Adipose tissue (tissue), 3 donors: Measurements from ENCODE around the gene CTU1. TPM values are rescaled to one million over a fixed set of nuclear protein-coding genes. Genes with fewer than 3 reads are reported as not detected.
"Not testable (repeated sequence)": the region's sequence is repeated elsewhere in the genome, so short reads cannot be mapped to it uniquely, and the experiment has no call there.

Experiments
- H3K27ac ChIP-seq: one replicate; pipeline ENCODE4 v1.5.1; 2013; ENCODE audit warnings: low read depth, low read length
- WGBS, 3 donors: extraction: QIAGEN DNeasy Blood & Tissue Kit; methylation state at CpG; one replicate each; pipeline ENCODE4 v1.1.7; 2013; 5-methylcytosine and 5-hydroxymethylcytosine counted together
- polyA plus RNA-seq, 3 donors: library from polyadenylated mRNA; stranded (reverse); fragments of 200-250 nt; gene quantifications; one replicate each; pipeline ENCODE4 v1.2.3, GENCODE V29; 2013
- donor health status: healthy with polysubstance abuse.
- donor health status: Bipolar disorder and iron deficiency.
- donor health status: healthy.

Gene CTU1
- polyA plus RNA-seq = 1 to 10 TPM; 1.2 to 4.9 (median 3.2) TPM

- 1% methylated on average over 43 of the region's 43 CpGs for WGBS, 3 donors
- H3K27ac ChIP-seq = no peak within 1 kb of the TSS
These were observed at the start of gene CTU1 for GRCh38 chr19:51108066-51108804. CTU1 (minus strand) TSS chr19:51108409; CDS start chr19:51104569, 3,840 bp downstream.

- 23 to 43% (median 41%) methylated on average over 2 of the region's 2 CpGs for WGBS, 3 donors
- H3K27ac ChIP-seq = no peak overlapping the region
These were observed 49.1 kb upstream of the CTU1 start for GRCh38 chr19:51157265-51157664.

GRCh38 chr19:51156710-51157109, 48.5 kb upstream of the CTU1 start:
- no peak overlapping the region for H3K27ac ChIP-seq
- 34 to 81% (median 62%) methylated on average over 2 of the region's 2 CpGs for WGBS, 3 donors

- no peak overlapping the region for H3K27ac ChIP-seq
- 61 to 69% (median 62%) methylated on average over 3 of the region's 3 CpGs for WGBS, 3 donors
These were observed 42.4 kb upstream of the CTU1 start for GRCh38 chr19:51150627-51151026.

- 34 to 74% (median 45%) methylated on average over 3 of the region's 3 CpGs for WGBS, 3 donors
- H3K27ac ChIP-seq = no peak overlapping the region
These were observed 40.4 kb upstream of the CTU1 start for GRCh38 chr19:51148580-51148979.

GRCh38 chr19:51147663-51148062, 39.5 kb upstream of the CTU1 start:
- no peak overlapping the region for H3K27ac ChIP-seq
- WGBS, 3 donors = 31 to 40% (median 36%) methylated on average over 1 of the region's 1 CpG

- H3K27ac ChIP-seq = no peak overlapping the region
- 79 to 91% (median 90%) methylated on average over 7 of the region's 7 CpGs for WGBS, 3 donors
These were observed 38.5 kb upstream of the CTU1 start for GRCh38 chr19:51146751-51147150.

- no peak overlapping the region for H3K27ac ChIP-seq
- WGBS, 3 donors = 49 to 78% (median 75%) methylated on average over 4 of the region's 4 CpGs
These were observed 37.8 kb upstream of the CTU1 start for GRCh38 chr19:51145916-51146493.

- 69 to 89% (median 87%) methylated on average over 11 of the region's 11 CpGs for WGBS, 3 donors
- no peak overlapping the region for H3K27ac ChIP-seq
These were observed 36.4 kb upstream of the CTU1 start for GRCh38 chr19:51144482-51145045.

- H3K27ac ChIP-seq = no peak overlapping the region
These were observed 35.3 kb upstream of the CTU1 start for GRCh38 chr19:51143486-51143885.

GRCh38 chr19:51142809-51143475, 34.7 kb upstream of the CTU1 start:
- not testable (repeated sequence) for H3K27ac ChIP-seq
- 73 to 80% (median 77%) methylated on average over 7 to 14 of the region's 15 CpGs for WGBS, 3 donors

More at GRCh38 chr19:51143486-51143885, 35.3 kb upstream of the CTU1 start:
- WGBS, 3 donors = 81 to 90% (median 87%) methylated on average over 5 of the region's 5 CpGs

- H3K27ac ChIP-seq = no peak within 1 kb of the TSS
- WGBS, 3 donors = 48 to 70% (median 60%) methylated on average over 12 to 14 of the region's 14 CpGs
These were observed 33.9 kb upstream of the CTU1 start, which contains the start of gene SIGLEC7 for GRCh38 chr19:51142119-51142518. SIGLEC7 (plus strand) TSS chr19:51142301; CDS start chr19:51142370, 69 bp downstream.

GRCh38 chr19:51141181-51141580, 33.0 kb upstream of the CTU1 start:
- no peak overlapping the region for H3K27ac ChIP-seq

GRCh38 chr19:51140441-51140840, 32.2 kb upstream of the CTU1 start:
- no peak overlapping the region for H3K27ac ChIP-seq
- WGBS, 3 donors = 35 to 62% (median 59%) methylated on average over 6 of the region's 6 CpGs

More at GRCh38 chr19:51141181-51141580, 33.0 kb upstream of the CTU1 start:
- 68 to 85% (median 85%) methylated on average over 6 of the region's 6 CpGs for WGBS, 3 donors

- WGBS, 3 donors = 46 to 50% (median 47%) methylated on average over 4 of the region's 4 CpGs
- H3K27ac ChIP-seq = no peak overlapping the region
These were observed 31.2 kb upstream of the CTU1 start for GRCh38 chr19:51139299-51140014.

GRCh38 chr19:51138549-51138979, 30.4 kb upstream of the CTU1 start:
- 30 to 62% (median 49%) methylated on average over 6 of the region's 6 CpGs for WGBS, 3 donors

GRCh38 chr19:51137792-51138425, 29.7 kb upstream of the CTU1 start:
- WGBS, 3 donors = 70 to 75% (median 75%) methylated on average over 9 of the region's 9 CpGs
- H3K27ac ChIP-seq = peak overlapping the region; percentile 58

More at GRCh38 chr19:51138549-51138979, 30.4 kb upstream of the CTU1 start:
- peak overlapping the region; percentile 58 for H3K27ac ChIP-seq
